GM10248 (cell line): ENCODE data around the gene PDS5B.

ENCODE experiments used
- CTCF ChIA-PET: fragments of 300-600 bp; sonication (Branson Sonifier 250); formaldehyde crosslinking; extraction: SDS; loops from one replicate; lab custom pipeline; 2021; ENCODE audit warnings: antibody characterized with exemption; lab: Yijun Ruan, JAX
- POLR2A ChIA-PET: fragments of 350-650 bp; sonication (Branson Sonifier 250); formaldehyde crosslinking; extraction: SDS; loops from one replicate; lab custom pipeline; 2020; ENCODE audit warnings: antibody characterized with exemption; lab: Yijun Ruan, JAX
- DNase-seq: peaks from one replicate; pipeline ENCODE4 v3.0.0; 2012; ENCODE audit errors: extremely low spot score
- CTCF ChIP-seq: IDR thresholded peaks from 2 replicates; pipeline ENCODE4 v1.5.1; 2012; ENCODE audit warnings: mild to moderate bottlenecking, low read depth; ENCODE audit errors: extremely low read depth, missing control alignments, control extremely low read depth

PDS5B gene

GRCh38 chr13:32811297-32811800, 225.1 kb downstream of the PDS5B start:
- CTCF ChIA-PET, result interaction anchor here (1.4 to 1.7 kb wide), 3 partner anchors 10 to 69 kb away, joined by 3 to 4 read pairs (median 3); no protein-coding TSS in a partner anchor

GRCh38 chr13:32821149-32821688, 235.0 kb downstream of the PDS5B start:
- TF ChIP-seq CTCF, result no peak
- DNase-seq, result no peak
- POLR2A ChIA-PET, result no interaction called here
- CTCF ChIA-PET, result no interaction called here

More at GRCh38 chr13:32811297-32811800, 225.1 kb downstream of the PDS5B start:
- POLR2A ChIA-PET, result no interaction called here
- TF ChIP-seq CTCF, result no peak
- DNase-seq, result peak; percentile 66

GRCh38 chr13:32822771-32823170, 236.5 kb downstream of the PDS5B start:
- POLR2A ChIA-PET, result interaction anchor here (0.7 kb wide), 1 partner anchor 92 kb away, joined by 3 read pairs; no protein-coding TSS in a partner anchor
- CTCF ChIA-PET, result no interaction called here
- TF ChIP-seq CTCF, result no peak
- DNase-seq, result no peak

DNA sequence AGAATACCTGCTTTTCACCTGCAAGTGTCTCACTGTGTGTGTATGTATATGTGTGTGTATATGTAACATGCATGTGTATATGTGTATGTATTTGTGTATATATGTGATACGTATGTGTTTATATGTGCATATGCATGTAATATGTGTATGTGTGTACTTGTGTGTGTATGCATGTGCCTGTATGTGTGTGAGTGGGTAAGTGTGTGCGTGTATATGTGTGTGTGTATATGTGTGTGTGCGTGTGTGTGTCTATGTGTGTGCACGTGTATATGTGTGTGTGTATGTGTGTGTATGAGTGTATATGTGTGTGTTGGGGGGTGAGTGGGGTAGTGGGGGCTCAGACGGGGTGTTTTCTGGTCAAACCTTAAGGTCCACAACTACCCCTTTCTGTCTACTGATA, 237.3 kb downstream of the PDS5B start:
- no peak for DNase-seq
- TF ChIP-seq CTCF, result no peak
- POLR2A ChIA-PET, result no interaction called here
- CTCF ChIA-PET, result interaction anchor here (0.8 kb wide), 1 partner anchor 88 kb away, joined by 3 read pairs; no protein-coding TSS in a partner anchor

DNA sequence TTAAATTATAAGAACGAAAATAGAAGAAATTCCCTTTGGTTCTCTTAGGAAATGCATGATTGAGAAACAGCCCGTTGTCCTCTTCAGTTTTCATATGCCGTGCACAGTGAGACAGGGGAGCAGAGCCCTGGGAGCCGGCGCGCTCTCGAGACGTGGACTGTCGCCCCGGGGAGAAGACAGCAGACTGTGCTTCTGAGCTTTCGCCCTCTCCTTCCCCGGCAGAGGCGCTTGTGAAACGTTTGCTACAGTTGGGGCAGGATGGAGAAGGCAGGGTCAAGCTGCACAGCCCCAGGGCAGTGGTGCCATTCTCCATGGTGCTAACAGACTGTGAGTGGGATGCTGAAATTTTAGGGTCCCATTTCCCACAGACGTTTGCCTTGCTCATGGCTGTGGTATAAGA, 237.8 kb downstream of the PDS5B start:
- no peak for DNase-seq
- no peak for TF ChIP-seq CTCF
- ChIA-PET CTCF (interaction anchor here (0.8 kb wide), 1 partner anchor 87 kb away, joined by 3 read pairs; no protein-coding TSS in a partner anchor), POLR2A (no interaction called here)

- no peak for DNase-seq
- POLR2A ChIA-PET, result no interaction called here
- no peak for TF ChIP-seq CTCF
- CTCF ChIA-PET, result interaction anchor here (0.8 kb wide), 1 partner anchor 87 kb away, joined by 3 read pairs; no protein-coding TSS in a partner anchor
Measured at GRCh38 chr13:32824675-32825074, 238.4 kb downstream of the PDS5B start.
